K562 (cell line): ENCODE data around the gene TIMP1. TPM values are rescaled to one million over a fixed set of nuclear protein-coding genes. Genes with fewer than 3 reads are reported as not detected.

Experiments
- HLTF ChIP-seq: fragments of 450-650 bp; IDR thresholded peaks from 2 replicates; pipeline ENCODE4 v1.6.1; 2016
- polyA plus RNA-seq, 8 experiments: library from polyadenylated mRNA; depleted of rRNA in 4 of 8; stranded (reverse) in 5 of 8; unstranded in 3 of 8; fragments of >200 nt; fragmentation: Nextera tagmentation in 2 of 8; fragmentation: Illumina TruSeq in 1 of 8; extraction: Ambion mirVana in 2 of 8; extraction: Trizol in 1 of 8; gene quantifications; 2 replicates each; pipeline versions ENCODE4 v1.2.1 to v1.2.3, GENCODE V29; 2011 to 2014; ENCODE audit warnings: inconsistent platforms in 1 of 8, missing spikeins in 1 of 8
- total RNA-seq, 7 experiments: library from RNA; depleted of rRNA in 6 of 7; stranded (reverse); fragments of >200 nt in 6 of 7; fragmentation: Illumina TruSeq in 2 of 7; extraction: Trizol in 2 of 7; gene quantifications; 2 replicates each; pipeline versions ENCODE4 v1.2.1 to v1.2.3, GENCODE V29; 2011 to 2021; ENCODE audit warnings: low replicate concordance in 1 of 7
- TF ChIP-seq, protein P1 (sequence below), 2 experiments: fragments of 450-650 bp in 1 of 2; sonication (generic) in 1 of 2; formaldehyde crosslinking in 1 of 2; IDR thresholded peaks; 2 replicates each; pipeline versions ENCODE4 v1.7.1 to v1.9.0; 2016 to 2022; ENCODE audit warnings: inconsistent platforms in 1 of 2, mild to moderate bottlenecking in 1 of 2, missing genetic modification reagents in 1 of 2

TIMP1 gene
- total and polyA plus RNA-seq, 9 of the 15 experiments (the other 6 are each of a cell fraction or from before 2014, with no cell fraction given) = 115 to 699 (median 273) TPM

DNA sequence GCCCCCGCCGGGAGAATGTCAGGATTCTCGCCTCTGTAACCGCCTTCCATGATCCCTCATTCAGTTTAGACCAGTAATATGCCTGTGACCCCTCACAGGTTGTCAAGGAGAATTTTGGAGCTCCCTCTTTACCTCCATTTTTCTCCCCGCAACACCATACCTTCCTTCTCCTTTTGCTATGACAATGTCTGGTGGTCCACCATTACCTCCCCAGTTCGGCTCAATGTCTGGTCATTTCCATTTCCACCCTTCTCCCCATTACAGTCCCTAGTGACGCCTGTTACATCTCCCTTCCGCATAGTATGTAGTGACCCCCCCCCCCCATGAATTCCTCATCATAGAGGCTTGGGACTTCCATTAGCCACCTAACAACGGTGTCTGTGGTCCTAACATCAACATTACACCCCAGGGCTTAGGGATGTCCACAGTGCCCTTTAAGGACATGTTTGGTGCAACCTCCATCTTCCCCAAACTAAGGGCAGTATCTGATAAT lies 20.5 kb upstream of the TIMP1 start (continued):
- TF ChIP-seq, protein P1, sequence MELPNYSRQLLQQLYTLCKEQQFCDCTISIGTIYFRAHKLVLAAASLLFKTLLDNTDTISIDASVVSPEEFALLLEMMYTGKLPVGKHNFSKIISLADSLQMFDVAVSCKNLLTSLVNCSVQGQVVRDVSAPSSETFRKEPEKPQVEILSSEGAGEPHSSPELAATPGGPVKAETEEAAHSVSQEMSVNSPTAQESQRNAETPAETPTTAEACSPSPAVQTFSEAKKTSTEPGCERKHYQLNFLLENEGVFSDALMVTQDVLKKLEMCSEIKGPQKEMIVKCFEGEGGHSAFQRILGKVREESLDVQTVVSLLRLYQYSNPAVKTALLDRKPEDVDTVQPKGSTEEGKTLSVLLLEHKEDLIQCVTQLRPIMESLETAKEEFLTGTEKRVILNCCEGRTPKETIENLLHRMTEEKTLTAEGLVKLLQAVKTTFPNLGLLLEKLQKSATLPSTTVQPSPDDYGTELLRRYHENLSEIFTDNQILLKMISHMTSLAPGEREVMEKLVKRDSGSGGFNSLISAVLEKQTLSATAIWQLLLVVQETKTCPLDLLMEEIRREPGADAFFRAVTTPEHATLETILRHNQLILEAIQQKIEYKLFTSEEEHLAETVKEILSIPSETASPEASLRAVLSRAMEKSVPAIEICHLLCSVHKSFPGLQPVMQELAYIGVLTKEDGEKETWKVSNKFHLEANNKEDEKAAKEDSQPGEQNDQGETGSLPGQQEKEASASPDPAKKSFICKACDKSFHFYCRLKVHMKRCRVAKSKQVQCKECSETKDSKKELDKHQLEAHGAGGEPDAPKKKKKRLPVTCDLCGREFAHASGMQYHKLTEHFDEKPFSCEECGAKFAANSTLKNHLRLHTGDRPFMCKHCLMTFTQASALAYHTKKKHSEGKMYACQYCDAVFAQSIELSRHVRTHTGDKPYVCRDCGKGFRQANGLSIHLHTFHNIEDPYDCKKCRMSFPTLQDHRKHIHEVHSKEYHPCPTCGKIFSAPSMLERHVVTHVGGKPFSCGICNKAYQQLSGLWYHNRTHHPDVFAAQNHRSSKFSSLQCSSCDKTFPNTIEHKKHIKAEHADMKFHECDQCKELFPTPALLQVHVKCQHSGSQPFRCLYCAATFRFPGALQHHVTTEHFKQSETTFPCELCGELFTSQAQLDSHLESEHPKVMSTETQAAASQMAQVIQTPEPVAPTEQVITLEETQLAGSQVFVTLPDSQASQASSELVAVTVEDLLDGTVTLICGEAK (IDR thresholded peaks at IDR 0.05) = no peak
- TF ChIP-seq, protein P1 (CRISPR knock-in tag; IDR thresholded peaks at IDR 0.05) = no peak
- TF ChIP-seq HLTF = no peak
